ENCODE data around the gene TTI1.

DNA sequence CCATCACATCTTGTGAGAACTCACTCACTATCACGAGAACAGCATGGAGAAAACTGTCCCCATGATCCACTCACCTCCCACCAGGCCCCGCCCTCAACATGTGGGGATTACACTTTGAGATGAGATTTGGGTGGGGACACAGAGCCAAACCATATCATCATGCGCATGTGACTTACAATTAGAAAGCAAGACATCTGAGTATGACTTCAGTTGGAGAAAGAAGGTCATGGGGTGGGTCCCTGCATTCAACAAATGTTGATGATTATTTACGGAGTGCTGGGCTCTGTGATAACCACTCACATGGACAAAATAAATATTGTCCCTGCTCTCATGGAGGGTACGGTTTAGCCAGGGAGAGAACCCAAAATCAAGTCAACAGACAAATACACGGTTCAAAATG, 92.4 kb downstream of the TTI1 start:
- TF ChIP-seq FOXA1 (IDR thresholded peaks at IDR 0.05): no peak
- no peak for TF ChIP-seq HDGF (IDR thresholded peaks at IDR 0.05; ENCODE audit: borderline replicate concordance)
- no peak for TF ChIP-seq ARNT (IDR thresholded peaks at IDR 0.05)
- TF ChIP-seq FOXM1 (IDR thresholded peaks at IDR 0.05; ENCODE audit: borderline replicate concordance): no peak
- TF ChIP-seq, protein P1, sequence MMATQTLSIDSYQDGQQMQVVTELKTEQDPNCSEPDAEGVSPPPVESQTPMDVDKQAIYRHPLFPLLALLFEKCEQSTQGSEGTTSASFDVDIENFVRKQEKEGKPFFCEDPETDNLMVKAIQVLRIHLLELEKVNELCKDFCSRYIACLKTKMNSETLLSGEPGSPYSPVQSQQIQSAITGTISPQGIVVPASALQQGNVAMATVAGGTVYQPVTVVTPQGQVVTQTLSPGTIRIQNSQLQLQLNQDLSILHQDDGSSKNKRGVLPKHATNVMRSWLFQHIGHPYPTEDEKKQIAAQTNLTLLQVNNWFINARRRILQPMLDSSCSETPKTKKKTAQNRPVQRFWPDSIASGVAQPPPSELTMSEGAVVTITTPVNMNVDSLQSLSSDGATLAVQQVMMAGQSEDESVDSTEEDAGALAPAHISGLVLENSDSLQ (IDR thresholded peaks at IDR 0.05): no peak
- TF ChIP-seq NFRKB (IDR thresholded peaks at IDR 0.05): no peak
- TF ChIP-seq SP1 (IDR thresholded peaks at IDR 0.05): no peak
- TF ChIP-seq SUZ12 (IDR thresholded peaks at IDR 0.05): no peak
- TF ChIP-seq FOXK2 (IDR thresholded peaks at IDR 0.05): no peak
- TF ChIP-seq ZNF384 (IDR thresholded peaks at IDR 0.05): no peak
- TF ChIP-seq L3MBTL2 (conservative IDR thresholded peaks at IDR 0.05): no peak
- no peak for TF ChIP-seq BHLHE40 (IDR thresholded peaks at IDR 0.05; ENCODE audit: borderline replicate concordance)
- TF ChIP-seq ELF4 (IDR thresholded peaks at IDR 0.05): no peak

Data from HEK293T (cell line).